Activated naive CD4-positive, alpha-beta T cell treated with anti-CD3 and anti-CD28 coated beads for 36 hours (primary cell): ENCODE data around the gene SP9. TPM values are rescaled to one million over a fixed set of nuclear protein-coding genes. Genes with fewer than 3 reads are reported as not detected.

Source experiments
- CTCF ChIA-PET: fragments of 350-600 bp; sonication (Branson Sonifier 250); formaldehyde crosslinking; loops from one replicate; lab custom pipeline; 2021; ENCODE audit warnings: antibody characterized with exemption; lab: Charles Lee
- DNase-seq: peaks from one replicate; pipeline ENCODE4 v3.0.0-alpha.2; 2020
- H3K27ac Mint-ChIP-seq: one replicate; pipeline ENCODE4 v1.8.0; 2021; ENCODE audit warnings: mild to moderate bottlenecking, mixed read lengths
- H3K27me3 Mint-ChIP-seq: one replicate; pipeline ENCODE4 v1.8.0; 2021; ENCODE audit warnings: low read depth, mixed read lengths
- H3K36me3 Mint-ChIP-seq: one replicate; pipeline ENCODE4 v1.8.0; 2021; ENCODE audit warnings: low read depth, mixed read lengths
- H3K4me1 Mint-ChIP-seq: one replicate; pipeline ENCODE4 v1.8.0; 2021; ENCODE audit warnings: low read depth, mixed read lengths
- H3K4me3 Mint-ChIP-seq: one replicate; pipeline ENCODE4 v1.8.0; 2021; ENCODE audit warnings: mild to moderate bottlenecking, moderate library complexity, mixed read lengths
- H3K9me3 Mint-ChIP-seq: one replicate; pipeline ENCODE4 v1.8.0; 2021; ENCODE audit warnings: mixed read lengths
- intact Hi-C: fragments of 100-400 bp; cut with micrococcal nuclease; formaldehyde crosslinking; loops from one replicate; pipeline ENCODE4 v1.15.1; 2023
- total RNA-seq, 2 experiments: library from RNA; stranded (reverse); gene quantifications; one replicate each; pipeline ENCODE4 v1.2.3, GENCODE V29; 2021

Gene SP9
- total RNA-seq: not detected

DNA sequence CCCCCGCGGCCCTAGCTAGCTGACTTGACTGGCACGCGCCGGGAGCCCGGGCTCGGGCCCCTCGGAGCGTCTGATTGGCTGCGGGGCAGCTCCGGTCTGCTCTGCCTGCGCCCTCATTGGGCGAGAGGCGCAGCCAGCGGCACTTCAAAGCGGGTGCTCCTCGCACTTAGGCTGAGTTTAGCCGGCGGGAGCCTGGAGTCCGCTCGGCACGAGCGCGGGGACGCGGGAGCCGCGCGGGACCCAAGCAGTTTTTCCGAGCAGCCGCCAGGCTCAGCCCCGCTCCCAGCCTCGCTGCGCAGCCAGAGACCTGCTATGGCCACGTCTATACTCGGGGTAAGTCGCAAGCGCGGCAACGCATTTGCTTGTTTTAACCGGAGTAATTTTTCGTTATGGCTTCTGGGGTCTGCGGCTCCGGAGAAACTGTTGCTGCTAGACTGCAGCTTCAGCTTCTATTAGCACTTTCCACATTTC, at the start of gene SP9:
Gene SP9, plus strand, starts transcription at position 174 of the 471 bp plus-strand sequence. Its CDS starts 139 bp downstream, at position 313.
- CTCF ChIA-PET: no interaction called here
- Mint-ChIP-seq H3K27ac (peak within 1 kb of the TSS; percentile 46), H3K27me3 (peaks cover 70% of the 10 kb centered on the region), H3K4me1 (peaks cover 36% of the 10 kb centered on the region), H3K9me3 (no peaks in the 10 kb centered on the region), H3K36me3 (no peaks in the 10 kb centered on the region), H3K4me3 (peak within 1 kb of the TSS; percentile 43)
- DNase-seq: peak; percentile 37
- intact Hi-C loops: loop anchor here (5.0 kb wide), 1 partner anchor 1837 kb away; no protein-coding TSS in a partner anchor

DNA sequence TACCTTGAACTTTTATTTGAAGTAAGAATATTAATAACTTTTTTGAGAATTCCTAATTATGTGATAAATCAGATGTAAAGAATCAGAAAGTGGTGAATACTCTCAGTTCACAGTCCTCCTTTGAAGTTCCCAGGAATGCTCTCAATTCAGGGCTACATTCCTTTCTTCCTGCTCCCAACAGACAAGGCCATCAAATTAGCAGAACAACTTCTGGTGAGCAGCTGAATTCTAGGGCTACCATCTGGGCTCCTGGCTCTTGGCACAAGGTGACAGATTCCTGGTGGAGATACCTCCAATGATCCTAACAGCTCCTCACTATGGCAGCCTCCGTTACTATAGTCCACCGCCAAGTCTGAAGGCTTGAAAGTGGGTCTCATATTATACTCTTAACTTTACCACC, 48.6 kb upstream of the SP9 start:
- CTCF ChIA-PET: no interaction called here
- peaks cover 25% of the 10 kb centered on the region for H3K27me3 Mint-ChIP-seq

DNA sequence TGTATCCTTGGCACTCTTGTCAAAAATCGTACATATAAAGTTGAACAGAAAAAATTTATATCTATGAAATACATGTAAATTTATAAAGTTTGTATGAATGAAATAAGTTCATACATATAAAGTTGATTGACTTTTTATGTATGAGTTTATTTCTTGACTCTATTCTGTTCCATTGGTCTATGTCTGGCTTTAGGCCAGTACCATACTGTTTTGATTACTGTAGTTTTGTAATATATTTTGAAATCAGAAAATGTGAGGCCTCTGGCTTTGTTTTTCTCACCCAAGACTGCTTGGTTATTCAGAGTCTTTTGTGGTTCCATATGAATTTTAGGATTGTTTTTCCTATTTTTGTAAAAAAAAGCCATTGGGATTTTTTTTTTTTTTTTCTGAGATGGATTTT, 41.8 kb upstream of the SP9 start:
- no peaks in the 10 kb centered on the region for H3K36me3 Mint-ChIP-seq
- DNase-seq: no peak
- H3K27ac Mint-ChIP-seq: no peak overlapping the region
- H3K4me3 Mint-ChIP-seq: no peak overlapping the region
- H3K4me1 Mint-ChIP-seq: no peaks in the 10 kb centered on the region
- H3K27me3 Mint-ChIP-seq: peaks cover 9% of the 10 kb centered on the region
- CTCF ChIA-PET: interaction anchor here (0.7 kb wide), 1 partner anchor 43 kb away, joined by 4 read pairs; no protein-coding TSS in a partner anchor
- no peaks in the 10 kb centered on the region for H3K9me3 Mint-ChIP-seq
- intact Hi-C loops: no loop called here

More for the DNA sequence above, 48.6 kb upstream of the SP9 start:
- intact Hi-C loops: no loop called here
- no peaks in the 10 kb centered on the region for H3K4me1 Mint-ChIP-seq
- H3K27ac Mint-ChIP-seq: no peak overlapping the region
- no peaks in the 10 kb centered on the region for H3K36me3 Mint-ChIP-seq
- no peak overlapping the region for H3K4me3 Mint-ChIP-seq
- H3K9me3 Mint-ChIP-seq: no peaks in the 10 kb centered on the region
- no peak for DNase-seq

DNA sequence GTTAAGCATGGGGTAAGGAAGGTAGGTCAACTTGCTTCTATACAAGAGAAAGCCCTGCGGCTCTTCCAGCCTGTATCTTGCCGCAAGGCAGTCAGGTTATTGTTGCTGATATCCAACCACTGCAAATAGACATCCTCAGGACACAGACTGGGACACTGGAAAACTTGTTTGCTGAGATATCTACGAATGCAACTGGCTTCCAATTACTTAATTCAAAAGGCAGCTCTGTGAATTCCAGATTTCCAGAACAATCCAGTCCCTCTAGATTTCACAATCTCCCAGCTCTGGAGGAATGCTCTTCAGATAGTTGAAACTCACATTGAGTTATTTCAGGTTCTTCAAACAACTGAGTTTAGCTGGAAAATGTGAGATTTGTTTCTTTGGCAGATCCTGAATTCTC, 34.6 kb upstream of the SP9 start:
- intact Hi-C loops: no loop called here
- no peaks in the 10 kb centered on the region for H3K4me1 Mint-ChIP-seq
- peaks cover 4% of the 10 kb centered on the region for H3K27me3 Mint-ChIP-seq
- no peak for DNase-seq
- H3K27ac Mint-ChIP-seq: no peak overlapping the region
- CTCF ChIA-PET: no interaction called here
- no peaks in the 10 kb centered on the region for H3K36me3 Mint-ChIP-seq
- H3K9me3 Mint-ChIP-seq: no peaks in the 10 kb centered on the region
- no peak overlapping the region for H3K4me3 Mint-ChIP-seq

DNA sequence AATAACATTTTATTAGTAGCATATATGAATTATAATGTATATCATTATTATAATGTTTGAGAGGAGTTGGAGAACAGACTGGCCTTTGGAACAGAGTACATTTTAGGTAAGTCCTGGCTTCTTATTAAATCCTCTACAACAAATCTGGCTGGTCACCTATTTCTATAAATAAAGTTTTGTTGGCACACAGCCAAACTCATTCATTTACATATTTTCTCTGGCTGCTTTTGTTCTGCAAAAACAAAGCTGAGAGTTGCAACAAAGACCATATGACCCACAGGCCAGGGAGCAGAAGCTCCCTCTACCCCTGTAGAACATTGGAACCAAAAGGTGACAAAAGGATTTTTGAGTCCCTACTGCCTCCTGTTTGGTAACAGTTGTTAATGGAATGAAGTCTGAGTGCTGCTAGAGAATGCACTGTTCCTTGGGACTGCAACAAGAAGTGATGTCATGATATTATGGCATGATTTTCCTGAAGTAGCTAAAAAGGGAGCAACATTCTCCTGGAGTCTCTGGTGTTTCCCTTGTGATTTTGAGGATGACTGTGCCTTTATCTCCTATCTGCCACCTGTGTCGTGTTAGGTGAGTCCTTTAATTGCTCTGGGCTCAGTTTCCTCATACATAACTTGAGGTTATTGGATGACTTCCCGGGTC, 22.0 kb upstream of the SP9 start:
- Mint-ChIP-seq H3K27me3 (peaks cover 33% of the 10 kb centered on the region), H3K4me3 (no peak overlapping the region), H3K36me3 (no peaks in the 10 kb centered on the region), H3K9me3 (no peaks in the 10 kb centered on the region), H3K4me1 (no peaks in the 10 kb centered on the region), H3K27ac (no peak overlapping the region)
- CTCF ChIA-PET: interaction anchor here (0.6 kb wide), 1 partner anchor 38 kb away, joined by 3 read pairs; no protein-coding TSS in a partner anchor
- intact Hi-C loops: no loop called here
- DNase-seq: no peak

DNA sequence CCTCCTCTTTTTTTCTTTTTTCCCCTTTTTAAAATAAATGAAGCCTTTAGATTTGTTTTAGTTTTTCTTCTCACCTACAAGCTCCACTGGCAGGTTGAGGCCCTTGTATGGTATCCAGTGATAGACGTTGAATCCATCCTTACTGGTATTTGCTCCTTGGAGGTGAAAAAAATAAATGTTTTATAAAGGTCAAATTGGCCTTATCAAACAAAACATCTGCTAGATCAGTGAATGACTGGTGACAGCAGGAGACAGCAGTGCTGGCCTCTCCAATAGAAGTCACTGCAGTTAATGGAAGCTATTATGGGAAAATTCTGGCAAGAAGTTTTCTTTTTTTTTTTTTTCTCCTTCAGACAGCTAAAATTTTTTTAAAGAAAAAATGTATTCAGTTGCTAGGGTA, 12.6 kb upstream of the SP9 start:
- intact Hi-C loops: no loop called here

DNA sequence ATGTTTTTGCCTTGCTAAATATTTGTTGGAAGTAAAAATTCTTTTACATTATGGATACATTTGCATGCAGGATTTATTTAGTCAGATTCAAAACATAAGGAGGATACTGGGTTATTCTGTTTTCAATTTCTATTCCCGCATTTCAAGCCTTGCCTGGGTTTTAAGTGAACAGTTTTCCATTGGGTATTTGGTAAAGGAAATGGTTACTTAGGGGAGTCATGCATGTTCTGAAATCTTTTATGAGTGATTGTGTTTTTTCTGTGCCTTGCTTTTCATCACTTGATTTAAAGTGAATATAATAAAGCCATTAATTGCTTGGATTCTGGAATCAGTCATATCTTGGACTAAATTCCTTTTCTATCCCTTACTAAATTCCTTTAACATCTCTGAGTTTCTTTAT, 12.0 kb upstream of the SP9 start:
- peaks cover 15% of the 10 kb centered on the region for H3K4me1 Mint-ChIP-seq
- DNase-seq: no peak
- no peaks in the 10 kb centered on the region for H3K9me3 Mint-ChIP-seq
- H3K27me3 Mint-ChIP-seq: peaks cover 49% of the 10 kb centered on the region
- no peak overlapping the region for H3K4me3 Mint-ChIP-seq
- intact Hi-C loops: no loop called here
- no peaks in the 10 kb centered on the region for H3K36me3 Mint-ChIP-seq
- CTCF ChIA-PET: interaction anchor here (0.7 kb wide), 1 partner anchor 209 kb away, joined by 5 read pairs; no protein-coding TSS in a partner anchor
- H3K27ac Mint-ChIP-seq: no peak overlapping the region

More for the DNA sequence above, 12.6 kb upstream of the SP9 start:
- Mint-ChIP-seq H3K27ac (no peak overlapping the region), H3K27me3 (peaks cover 43% of the 10 kb centered on the region), H3K36me3 (no peaks in the 10 kb centered on the region), H3K4me1 (peaks cover 9% of the 10 kb centered on the region), H3K4me3 (no peak overlapping the region), H3K9me3 (no peaks in the 10 kb centered on the region)
- DNase-seq: no peak
- CTCF ChIA-PET: interaction anchor here (0.7 kb wide), 1 partner anchor 208 kb away, joined by 5 read pairs; no protein-coding TSS in a partner anchor

DNA sequence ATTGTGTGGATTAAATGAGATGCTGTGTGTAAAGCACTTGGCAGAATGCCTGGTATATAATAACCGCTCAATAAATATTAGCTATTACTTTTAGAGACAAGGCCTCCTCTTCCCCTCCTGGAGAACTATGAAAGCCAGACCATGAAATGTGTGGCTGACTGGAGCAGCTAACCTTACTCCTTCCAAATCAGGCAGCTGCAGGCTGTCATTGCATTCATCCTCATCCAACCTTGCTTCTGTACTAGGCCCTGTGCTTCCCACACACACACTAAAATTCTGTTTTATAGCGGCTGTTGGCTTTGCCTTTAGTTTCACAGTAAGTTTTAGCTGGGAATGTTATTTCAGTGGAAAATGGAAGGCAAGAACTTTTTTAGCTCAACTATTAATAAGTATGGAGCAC, 10.2 kb upstream of the SP9 start:
- intact Hi-C loops: no loop called here
- Mint-ChIP-seq H3K36me3 (no peaks in the 10 kb centered on the region), H3K27me3 (peaks cover 57% of the 10 kb centered on the region), H3K9me3 (no peaks in the 10 kb centered on the region), H3K4me3 (no peak overlapping the region), H3K4me1 (peaks cover 25% of the 10 kb centered on the region), H3K27ac (no peak overlapping the region)
- DNase-seq: no peak
- CTCF ChIA-PET: interaction anchor here (0.6 to 4.0 kb wide), 4 partner anchors 12 to 135 kb away, joined by 3 to 22 read pairs (median 6); no protein-coding TSS in a partner anchor

DNA sequence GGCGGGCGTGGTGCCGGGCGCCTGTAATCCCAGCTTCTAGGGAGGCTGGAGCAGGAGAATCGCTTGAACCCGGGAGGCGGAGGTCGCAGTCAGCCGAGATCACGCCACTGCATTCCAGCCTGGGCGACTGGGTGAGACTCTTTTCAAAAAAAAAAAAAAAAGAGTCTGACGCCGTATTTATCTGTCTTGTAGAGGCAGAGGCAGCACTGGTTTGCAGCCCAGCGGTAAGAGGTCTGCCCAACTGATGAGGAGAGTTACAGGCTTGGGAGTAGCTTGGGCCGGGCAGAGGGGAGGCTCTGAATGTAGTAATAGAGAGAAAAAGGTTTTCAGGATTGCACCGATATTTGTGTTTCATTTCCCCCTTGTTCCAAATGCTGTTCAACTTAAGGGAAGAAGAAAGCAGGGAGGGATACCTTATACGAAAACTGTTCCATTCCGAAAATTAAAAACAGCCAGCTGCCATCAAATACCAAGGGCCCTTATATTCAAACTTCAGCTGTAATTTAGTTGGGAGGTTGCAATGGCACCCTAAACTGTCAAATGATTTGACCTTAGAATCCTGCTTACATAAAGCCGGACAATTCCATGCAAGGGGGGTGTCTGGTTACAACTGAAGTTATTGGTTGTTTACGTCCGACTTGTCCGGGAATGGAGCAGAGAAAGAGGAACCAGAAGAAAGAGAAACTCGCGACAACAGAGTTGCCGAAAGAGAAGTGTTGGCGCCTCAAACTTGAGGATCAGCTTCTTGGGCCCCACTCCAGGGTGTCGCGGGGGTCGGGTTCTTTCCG, 9.2 kb upstream of the SP9 start:
- Mint-ChIP-seq H3K27ac (no peak overlapping the region), H3K4me3 (peak overlapping the region; percentile 70), H3K4me1 (peaks cover 25% of the 10 kb centered on the region), H3K36me3 (no peaks in the 10 kb centered on the region), H3K9me3 (no peaks in the 10 kb centered on the region), H3K27me3 (peaks cover 67% of the 10 kb centered on the region)
- intact Hi-C loops: loop anchor here (2.0 to 5.0 kb wide), 4 partner anchors 15 to 968 kb away; no protein-coding TSS in a partner anchor
- CTCF ChIA-PET: interaction anchor here (0.6 to 4.0 kb wide), 6 partner anchors 12 to 1757 kb away, joined by 3 to 22 read pairs (median 3); no protein-coding TSS in a partner anchor
- DNase-seq: no peak

DNA sequence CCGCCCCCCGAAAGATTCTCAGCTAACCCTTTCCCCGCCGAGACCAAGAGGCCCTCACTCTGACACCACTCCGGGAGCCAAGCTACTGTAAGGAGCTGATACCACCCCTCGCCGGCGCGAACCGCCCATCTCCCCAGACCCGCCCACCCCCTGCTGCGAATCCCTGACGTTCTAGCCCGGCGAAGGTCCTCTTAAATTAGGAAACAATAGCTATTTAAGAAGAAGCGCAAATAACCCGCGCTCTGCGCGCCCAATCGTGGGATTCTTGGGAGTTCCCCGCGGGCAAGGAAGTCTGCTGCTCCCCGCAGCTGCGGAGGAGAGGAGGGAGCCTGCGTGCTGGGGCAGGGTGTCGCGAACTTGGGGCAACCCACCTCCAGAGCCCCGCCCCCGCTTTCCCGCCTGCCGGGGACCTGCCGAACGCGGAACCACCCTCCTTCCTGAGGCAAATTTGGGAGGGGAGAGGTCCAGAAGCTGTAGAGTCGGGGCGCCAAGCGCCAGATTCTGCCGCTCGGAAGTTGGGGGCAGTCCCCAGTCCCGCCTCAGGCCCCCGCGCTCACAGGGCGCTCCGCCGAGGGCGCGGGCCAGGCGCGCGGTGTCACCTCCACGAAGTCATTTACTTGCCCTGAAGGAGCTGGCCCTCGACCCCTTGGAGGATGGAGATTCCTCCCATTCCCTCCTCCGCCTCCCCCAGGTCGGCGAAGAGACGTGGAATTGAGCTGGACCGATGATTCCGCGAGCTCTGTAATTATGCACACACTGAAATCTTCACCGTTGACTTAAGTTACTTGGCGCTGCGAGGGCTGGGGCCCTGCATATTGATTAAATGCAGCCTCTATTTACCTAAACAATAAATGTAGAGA, 8.4 kb upstream of the SP9 start:
- DNase-seq: peak; percentile 39
- H3K27ac Mint-ChIP-seq: no peak overlapping the region
- H3K9me3 Mint-ChIP-seq: no peaks in the 10 kb centered on the region
- H3K4me1 Mint-ChIP-seq: peaks cover 25% of the 10 kb centered on the region
- peaks cover 74% of the 10 kb centered on the region for H3K27me3 Mint-ChIP-seq
- peak overlapping the region; percentile 70 for H3K4me3 Mint-ChIP-seq
- H3K36me3 Mint-ChIP-seq: no peaks in the 10 kb centered on the region
- CTCF ChIA-PET: interaction anchor here (1.1 to 4.0 kb wide), 3 partner anchors 11 to 18 kb away, joined by 3 to 22 read pairs (median 3); no protein-coding TSS in a partner anchor
- intact Hi-C loops: loop anchor here (1.0 to 5.0 kb wide), 5 partner anchors 10 to 969 kb away; no protein-coding TSS in a partner anchor

DNA sequence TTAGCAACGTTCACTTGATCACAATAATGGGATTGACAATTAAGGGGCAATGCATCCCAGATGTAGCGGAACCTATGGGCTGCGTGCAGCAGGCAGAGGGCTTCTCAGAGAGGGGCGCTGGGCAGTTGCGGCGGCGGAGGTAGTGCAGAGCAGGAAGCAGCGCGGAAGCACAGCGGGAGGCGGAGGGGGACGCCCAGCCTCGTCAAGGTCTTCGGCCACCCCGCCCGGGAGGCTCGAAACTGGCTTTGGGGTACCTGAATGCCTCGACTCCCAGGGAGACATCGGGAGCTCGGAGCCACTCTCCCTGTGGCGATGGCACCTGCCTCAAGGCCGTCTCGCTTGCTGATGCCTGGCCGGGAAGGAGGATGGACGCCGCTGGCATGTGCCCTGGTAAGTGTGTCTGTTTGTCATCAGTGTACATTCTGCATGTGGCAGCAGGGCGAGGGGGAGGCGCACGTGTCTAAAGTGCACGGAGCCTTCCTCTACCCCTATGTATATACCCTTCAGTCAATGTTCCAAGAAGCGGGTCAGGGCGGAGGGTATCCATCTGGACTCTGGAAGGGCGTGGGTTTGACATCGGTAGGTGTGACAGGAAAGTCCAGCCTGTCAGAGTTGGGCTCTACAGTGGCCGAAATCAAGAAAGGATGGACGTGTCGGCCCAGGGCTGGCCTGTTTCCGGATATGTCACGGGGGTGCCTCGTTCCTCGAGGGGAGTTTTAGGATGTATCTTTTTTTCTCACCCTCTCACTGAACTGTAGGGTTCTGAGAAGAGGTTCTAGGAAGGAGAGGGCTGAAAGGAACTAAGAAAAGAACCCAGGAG, 7.5 kb upstream of the SP9 start:
- H3K9me3 Mint-ChIP-seq: no peaks in the 10 kb centered on the region
- peaks cover 83% of the 10 kb centered on the region for H3K27me3 Mint-ChIP-seq
- H3K4me1 Mint-ChIP-seq: peaks cover 26% of the 10 kb centered on the region
- H3K36me3 Mint-ChIP-seq: no peaks in the 10 kb centered on the region
- peak overlapping the region; percentile 70 for H3K4me3 Mint-ChIP-seq
- intact Hi-C loops: loop anchor here (1.0 to 5.0 kb wide), 5 partner anchors 9 to 970 kb away; no protein-coding TSS in a partner anchor
- CTCF ChIA-PET: interaction anchor here (1.1 to 4.0 kb wide), 3 partner anchors 10 to 17 kb away, joined by 3 to 22 read pairs (median 3); no protein-coding TSS in a partner anchor
- no peak overlapping the region for H3K27ac Mint-ChIP-seq
- peak; percentile 27 for DNase-seq
